Measurements from ENCODE around the gene PRSS35. TPM values are rescaled to one million over a fixed set of nuclear protein-coding genes. Genes with fewer than 3 reads are reported as not detected.

The PRSS35 gene
- total RNA-seq, 2 experiments from 2014 or later = not detected

DNA sequence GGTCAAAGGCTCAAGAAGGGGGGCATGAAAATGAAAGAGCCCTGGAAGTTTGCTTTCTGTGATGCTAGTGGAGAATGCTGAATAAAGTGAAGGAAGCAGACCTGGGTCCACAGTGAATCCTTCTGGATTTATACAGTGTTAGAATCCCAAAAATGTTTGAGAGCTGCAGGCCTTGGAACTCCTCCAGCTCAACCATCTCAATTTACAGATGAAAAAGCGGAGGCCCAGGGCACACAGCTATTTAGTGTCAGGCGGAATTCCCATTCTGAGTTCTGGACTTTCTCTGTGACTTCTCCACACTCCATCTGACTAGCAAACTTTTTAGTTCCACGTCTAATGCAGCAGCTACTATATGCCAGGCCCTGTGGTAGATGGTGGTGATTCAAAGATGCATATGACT is 1.5 kb upstream of the PRSS35 start:
- no peak for DNase-seq (ENCODE audit: low spot score)
- Histone ChIP-seq H3K79me2 (ENCODE audit: insufficient read depth, low read depth, low read length) (no peaks in the 10 kb centered on the region), H3K9me3 (ENCODE audit: low read length) (no peaks in the 10 kb centered on the region), H3K4me2 (ENCODE audit: low read length) (no peak overlapping the region), H2AFZ (ENCODE audit: low read length) (no peak overlapping the region), H3K9me2 (ENCODE audit: insufficient read depth, low read length) (no peaks in the 10 kb centered on the region), H3K27ac (ENCODE audit: low read depth, low read length, poor library complexity, severe bottlenecking) (no peak overlapping the region), H3K4me3 (ENCODE audit: low read depth, low read length, poor library complexity, severe bottlenecking) (no peak overlapping the region), H4K20me1 (ENCODE audit: insufficient read depth, low read length) (no peaks in the 10 kb centered on the region), H3K4me1 (ENCODE audit: insufficient read depth, low read length, poor library complexity, severe bottlenecking) (no peaks in the 10 kb centered on the region), H3K36me3 (ENCODE audit: insufficient read depth, low read length) (no peaks in the 10 kb centered on the region)
- POLR2A ChIA-PET = interaction anchor here (0.9 kb wide), 2 partner anchors 11 to 254 kb away, joined by 3 read pairs; no protein-coding TSS in a partner anchor
- TF ChIP-seq, protein P1, sequence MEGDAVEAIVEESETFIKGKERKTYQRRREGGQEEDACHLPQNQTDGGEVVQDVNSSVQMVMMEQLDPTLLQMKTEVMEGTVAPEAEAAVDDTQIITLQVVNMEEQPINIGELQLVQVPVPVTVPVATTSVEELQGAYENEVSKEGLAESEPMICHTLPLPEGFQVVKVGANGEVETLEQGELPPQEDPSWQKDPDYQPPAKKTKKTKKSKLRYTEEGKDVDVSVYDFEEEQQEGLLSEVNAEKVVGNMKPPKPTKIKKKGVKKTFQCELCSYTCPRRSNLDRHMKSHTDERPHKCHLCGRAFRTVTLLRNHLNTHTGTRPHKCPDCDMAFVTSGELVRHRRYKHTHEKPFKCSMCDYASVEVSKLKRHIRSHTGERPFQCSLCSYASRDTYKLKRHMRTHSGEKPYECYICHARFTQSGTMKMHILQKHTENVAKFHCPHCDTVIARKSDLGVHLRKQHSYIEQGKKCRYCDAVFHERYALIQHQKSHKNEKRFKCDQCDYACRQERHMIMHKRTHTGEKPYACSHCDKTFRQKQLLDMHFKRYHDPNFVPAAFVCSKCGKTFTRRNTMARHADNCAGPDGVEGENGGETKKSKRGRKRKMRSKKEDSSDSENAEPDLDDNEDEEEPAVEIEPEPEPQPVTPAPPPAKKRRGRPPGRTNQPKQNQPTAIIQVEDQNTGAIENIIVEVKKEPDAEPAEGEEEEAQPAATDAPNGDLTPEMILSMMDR (conservative IDR thresholded peaks at IDR 0.05; ENCODE audit: low read length) = no peak
- no peak for TF ChIP-seq EZH2phosphoT487 (IDR thresholded peaks at IDR 0.05; ENCODE audit: borderline replicate concordance, low read depth, low read length)
- BruUV-seq (replicated peaks) = no TSS peak
- CTCF ChIA-PET (ENCODE audit: unreplicated experiment) = no interaction called here
- intact Hi-C loops (cut with micrococcal nuclease; ENCODE audit: unreplicated experiment) = loop anchor here (10.0 kb wide), 1 partner anchor 1236 kb away; no protein-coding TSS in a partner anchor

DNA sequence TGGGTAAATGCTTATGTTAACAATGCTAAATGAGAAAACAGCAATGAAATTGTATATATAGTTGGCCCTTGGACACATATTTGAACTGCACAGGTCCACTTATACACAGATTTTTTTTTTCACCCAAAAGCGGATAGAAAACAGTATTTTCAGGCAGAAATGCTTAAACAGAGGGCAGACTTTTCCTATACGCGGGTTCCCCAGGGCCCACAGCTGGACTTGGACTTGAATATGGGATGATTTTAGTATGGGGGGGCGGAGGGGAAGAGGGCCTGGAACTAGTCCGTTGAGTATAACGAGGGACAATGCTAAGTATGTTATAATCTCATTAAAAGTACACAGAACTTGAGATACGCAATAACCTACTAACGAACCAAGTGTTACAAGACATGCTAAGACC is 1.1 kb upstream of the PRSS35 start:
- Histone ChIP-seq H4K20me1 (ENCODE audit: insufficient read depth, low read length) (no peaks in the 10 kb centered on the region), H3K9me3 (ENCODE audit: low read length) (no peaks in the 10 kb centered on the region), H3K4me1 (ENCODE audit: insufficient read depth, low read length, poor library complexity, severe bottlenecking) (no peaks in the 10 kb centered on the region), H3K9me2 (ENCODE audit: insufficient read depth, low read length) (no peaks in the 10 kb centered on the region), H3K27ac (ENCODE audit: low read depth, low read length, poor library complexity, severe bottlenecking) (no peak overlapping the region), H3K36me3 (ENCODE audit: insufficient read depth, low read length) (no peaks in the 10 kb centered on the region), H2AFZ (ENCODE audit: low read length) (no peak overlapping the region), H3K79me2 (ENCODE audit: insufficient read depth, low read depth, low read length) (no peaks in the 10 kb centered on the region), H3K4me2 (ENCODE audit: low read length) (no peak overlapping the region), H3K4me3 (ENCODE audit: low read depth, low read length, poor library complexity, severe bottlenecking) (no peak overlapping the region)
- intact Hi-C loops (cut with micrococcal nuclease; ENCODE audit: unreplicated experiment) = loop anchor here (10.0 kb wide), 1 partner anchor 1236 kb away; no protein-coding TSS in a partner anchor
- ChIA-PET CTCF (ENCODE audit: unreplicated experiment) (no interaction called here), POLR2A (interaction anchor here (0.9 kb wide), 2 partner anchors 11 to 255 kb away, joined by 3 read pairs; no protein-coding TSS in a partner anchor)
- TF ChIP-seq, protein P1 (conservative IDR thresholded peaks at IDR 0.05; ENCODE audit: low read length) = no peak
- no peak for TF ChIP-seq EZH2phosphoT487 (IDR thresholded peaks at IDR 0.05; ENCODE audit: borderline replicate concordance, low read depth, low read length)
- DNase-seq (ENCODE audit: low spot score) = no peak
- no TSS peak for BruUV-seq (replicated peaks)

DNA sequence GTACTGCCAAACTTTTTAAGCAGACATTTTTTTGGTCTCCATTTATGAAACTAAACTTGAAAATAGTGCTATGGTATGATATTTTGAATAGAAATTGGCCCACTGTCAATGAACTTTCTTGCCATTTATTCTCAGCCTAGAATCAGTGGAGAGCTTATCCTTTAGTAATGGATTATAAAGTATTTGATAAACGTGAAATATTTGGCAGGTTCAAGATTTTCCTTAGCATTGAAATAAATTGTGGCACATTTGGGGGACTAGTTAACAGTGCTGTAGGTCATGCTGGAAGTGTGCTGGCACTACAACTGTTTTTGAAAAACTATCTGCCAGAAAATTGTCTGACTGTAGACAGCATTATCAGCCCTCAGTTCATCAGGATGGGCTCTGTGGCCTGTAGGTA is 2.1 kb downstream of the PRSS35 start:
- no peak overlapping the region for H2AFZ ChIP-seq (ENCODE audit: low read length)
- no peaks in the 10 kb centered on the region for H3K9me2 ChIP-seq (ENCODE audit: insufficient read depth, low read length)
- H3K27ac ChIP-seq (ENCODE audit: low read depth, low read length, poor library complexity, severe bottlenecking) = no peak overlapping the region
- H3K36me3 ChIP-seq (ENCODE audit: insufficient read depth, low read length) = no peaks in the 10 kb centered on the region
- H3K4me2 ChIP-seq (ENCODE audit: low read length) = no peak overlapping the region
- no peaks in the 10 kb centered on the region for H3K79me2 ChIP-seq (ENCODE audit: insufficient read depth, low read depth, low read length)
- intact Hi-C loops (cut with micrococcal nuclease; ENCODE audit: unreplicated experiment) = loop anchor here (2.0 to 10.0 kb wide), 2 partner anchors 448 to 1240 kb away; partner anchors contain the start of gene DOP1A
- no peak for DNase-seq (ENCODE audit: low spot score)
- TF ChIP-seq, protein P1 (conservative IDR thresholded peaks at IDR 0.05; ENCODE audit: low read length) = no peak
- no peak for TF ChIP-seq EZH2phosphoT487 (IDR thresholded peaks at IDR 0.05; ENCODE audit: borderline replicate concordance, low read depth, low read length)
- no peaks in the 10 kb centered on the region for H3K9me3 ChIP-seq (ENCODE audit: low read length)
- H3K4me1 ChIP-seq (ENCODE audit: insufficient read depth, low read length, poor library complexity, severe bottlenecking) = no peaks in the 10 kb centered on the region
- ChIA-PET POLR2A (interaction anchor here (0.9 to 1.1 kb wide), 2 partner anchors 8 to 285 kb away, joined by 3 to 4 read pairs; no protein-coding TSS in a partner anchor), CTCF (ENCODE audit: unreplicated experiment) (interaction anchor here (2.0 kb wide), 1 partner anchor 292 kb away, joined by 11 read pairs; no protein-coding TSS in a partner anchor)
- no TSS peak for BruUV-seq (replicated peaks)
- H4K20me1 ChIP-seq (ENCODE audit: insufficient read depth, low read length) = no peaks in the 10 kb centered on the region
- H3K4me3 ChIP-seq (ENCODE audit: low read depth, low read length, poor library complexity, severe bottlenecking) = no peak overlapping the region
